SK-N-MC (cell line): ENCODE data around the gene ZNHIT6.

Experiments
- DNase-seq: peaks from one replicate; pipeline ENCODE4 v3.0.0-alpha.2; 2011; ENCODE audit warnings: low read depth, low spot score
- H3K27ac ChIP-seq: fragments of 200-600 bp; sonication (generic); 2 replicates; pipeline ENCODE4 v1.5.1; 2016; ENCODE audit warnings: mixed run types
- H3K36me3 ChIP-seq: fragments of 200-600 bp; sonication (generic); 2 replicates; pipeline ENCODE4 v1.6.1; 2017; ENCODE audit warnings: antibody characterized with exemption, low read length, mixed read lengths; ENCODE audit not compliant: insufficient read depth
- H3K4me3 ChIP-seq: fragments of 200-600 bp; sonication (generic); 2 replicates; pipeline ENCODE4 v1.5.1; 2016
- H3K9ac ChIP-seq: fragments of 200-600 bp; sonication (generic); 2 replicates; pipeline ENCODE4 v1.8.0; 2017; ENCODE audit warnings: mixed run types, mixed read lengths; ENCODE audit not compliant: insufficient read length
- H3K9me3 ChIP-seq: fragments of 200-600 bp; sonication (generic); 2 replicates; pipeline ENCODE4 v1.6.1; 2017; ENCODE audit warnings: low read depth, mild to moderate bottlenecking, antibody characterized with exemption, low read length, moderate library complexity, mixed read lengths
- EZH2 ChIP-seq: fragments of 200-600 bp; sonication (generic); IDR thresholded peaks from one replicate; pipeline ENCODE4 v1.6.1; 2017; ENCODE audit warnings: antibody characterized with exemption
- FOXP2 ChIP-seq: optimal IDR thresholded peaks from 2 replicates; pipeline ENCODE3; 2011; ENCODE audit warnings: mild to moderate bottlenecking, moderate library complexity; ENCODE audit not compliant: insufficient read depth; ENCODE audit errors: extremely low read length, control extremely low read depth
- POLR2AphosphoS5 ChIP-seq: IDR thresholded peaks from 2 replicates; pipeline ENCODE4 v1.6.1; 2012; ENCODE audit warnings: mild to moderate bottlenecking, low read depth, low read length, borderline replicate concordance

The ZNHIT6 gene

DNA sequence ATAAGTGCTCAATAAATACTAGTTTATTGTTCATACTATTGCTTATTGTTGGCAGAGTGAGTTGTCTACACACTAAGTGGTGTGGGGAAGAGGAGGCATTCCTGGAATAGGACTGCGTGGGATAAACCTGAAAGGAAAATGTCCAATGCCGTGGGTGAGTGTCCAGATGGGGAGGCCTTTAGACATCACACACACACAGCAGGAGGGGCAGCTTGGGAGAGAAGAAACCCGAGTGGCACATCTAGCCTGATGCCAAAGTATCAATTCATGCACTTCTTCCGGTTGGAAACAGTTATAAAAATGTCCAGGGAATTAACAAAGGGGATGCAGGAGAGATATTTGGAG is 100.3 kb downstream of the ZNHIT6 start:
- H3K27ac ChIP-seq, result 0 out of 2 replicates have a peak overlapping the region, but pooled peaks have one; percentile 34
- TF ChIP-seq EZH2, result no peak
- no peak for TF ChIP-seq FOXP2
- TF ChIP-seq POLR2AphosphoS5, result no peak
- no peaks in the 10 kb centered on the region for H3K36me3 ChIP-seq
- DNase-seq, result no peak
- no peak overlapping the region for H3K9ac ChIP-seq
- H3K9me3 ChIP-seq, result no peaks in the 10 kb centered on the region
- no peak overlapping the region for H3K4me3 ChIP-seq

DNA sequence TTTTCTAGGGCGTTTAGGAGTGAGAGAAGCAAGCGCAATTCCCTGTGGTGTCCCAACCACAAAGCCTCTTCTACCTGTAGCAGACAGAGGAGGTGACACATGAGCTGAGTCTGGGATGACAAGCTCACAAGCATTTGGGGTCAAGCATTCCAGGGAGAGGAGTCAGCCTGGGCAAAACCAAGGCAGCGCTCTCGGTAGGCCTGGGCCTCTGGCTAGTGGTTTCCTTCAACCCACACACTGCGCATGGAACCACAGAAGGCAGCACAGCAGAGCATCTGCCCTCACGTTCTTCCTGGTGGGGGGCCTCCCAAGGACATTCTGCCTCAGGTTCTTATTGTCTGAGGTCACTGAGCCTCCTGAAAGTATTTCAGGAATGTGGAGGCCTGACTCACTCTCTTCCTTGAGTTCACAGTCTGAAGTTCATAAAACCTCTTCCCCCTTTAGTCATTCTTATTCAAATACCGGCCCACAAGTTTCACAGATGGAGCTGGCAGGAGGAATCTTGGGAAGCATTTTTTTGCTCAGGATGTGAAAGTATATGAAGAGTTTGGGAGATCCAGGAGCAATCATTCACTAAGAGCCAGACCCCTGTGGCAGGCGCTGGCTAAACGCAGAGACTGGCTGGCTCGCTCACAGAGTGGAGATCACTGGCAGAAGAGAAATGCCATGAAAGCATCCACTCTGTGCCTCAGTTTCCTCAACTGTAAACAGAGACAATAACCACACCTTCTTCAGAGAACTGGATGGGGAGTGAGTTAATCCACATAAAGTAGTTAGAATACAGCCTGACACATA is 100.9 kb downstream of the ZNHIT6 start:
- no peak for DNase-seq
- H3K27ac ChIP-seq, result peak overlapping the region; percentile 34; the same call in 1 of the 2 replicates
- H3K36me3 ChIP-seq, result no peaks in the 10 kb centered on the region
- H3K4me3 ChIP-seq, result no peak overlapping the region
- no peaks in the 10 kb centered on the region for H3K9me3 ChIP-seq
- TF ChIP-seq FOXP2 (no peak), EZH2 (no peak), POLR2AphosphoS5 (no peak)
- no peak overlapping the region for H3K9ac ChIP-seq

DNA sequence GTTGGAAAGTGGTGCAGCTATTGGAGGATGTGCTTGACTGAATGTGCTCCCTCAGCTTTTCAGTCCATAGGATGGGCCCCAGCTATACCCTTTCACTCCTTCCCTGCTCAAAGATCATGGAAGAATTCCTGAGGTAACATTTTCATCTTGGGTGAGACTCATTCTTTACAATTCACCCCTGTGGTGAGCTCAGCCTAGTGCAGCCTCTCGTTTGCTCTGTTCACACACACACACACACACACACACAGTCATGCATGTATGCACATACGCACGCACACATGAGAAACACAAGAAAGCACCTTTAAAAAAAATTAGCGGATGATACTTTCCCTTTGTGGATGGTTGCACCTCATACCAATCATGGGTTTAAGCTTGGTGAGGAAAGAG is 101.8 kb downstream of the ZNHIT6 start:
- H3K36me3 ChIP-seq, result no peaks in the 10 kb centered on the region
- no peak overlapping the region for H3K4me3 ChIP-seq
- H3K9me3 ChIP-seq, result no peaks in the 10 kb centered on the region
- DNase-seq, result no peak
- TF ChIP-seq EZH2, result no peak
- TF ChIP-seq POLR2AphosphoS5, result no peak
- TF ChIP-seq FOXP2, result no peak
- no peak overlapping the region for H3K27ac ChIP-seq
- no peak overlapping the region for H3K9ac ChIP-seq

DNA sequence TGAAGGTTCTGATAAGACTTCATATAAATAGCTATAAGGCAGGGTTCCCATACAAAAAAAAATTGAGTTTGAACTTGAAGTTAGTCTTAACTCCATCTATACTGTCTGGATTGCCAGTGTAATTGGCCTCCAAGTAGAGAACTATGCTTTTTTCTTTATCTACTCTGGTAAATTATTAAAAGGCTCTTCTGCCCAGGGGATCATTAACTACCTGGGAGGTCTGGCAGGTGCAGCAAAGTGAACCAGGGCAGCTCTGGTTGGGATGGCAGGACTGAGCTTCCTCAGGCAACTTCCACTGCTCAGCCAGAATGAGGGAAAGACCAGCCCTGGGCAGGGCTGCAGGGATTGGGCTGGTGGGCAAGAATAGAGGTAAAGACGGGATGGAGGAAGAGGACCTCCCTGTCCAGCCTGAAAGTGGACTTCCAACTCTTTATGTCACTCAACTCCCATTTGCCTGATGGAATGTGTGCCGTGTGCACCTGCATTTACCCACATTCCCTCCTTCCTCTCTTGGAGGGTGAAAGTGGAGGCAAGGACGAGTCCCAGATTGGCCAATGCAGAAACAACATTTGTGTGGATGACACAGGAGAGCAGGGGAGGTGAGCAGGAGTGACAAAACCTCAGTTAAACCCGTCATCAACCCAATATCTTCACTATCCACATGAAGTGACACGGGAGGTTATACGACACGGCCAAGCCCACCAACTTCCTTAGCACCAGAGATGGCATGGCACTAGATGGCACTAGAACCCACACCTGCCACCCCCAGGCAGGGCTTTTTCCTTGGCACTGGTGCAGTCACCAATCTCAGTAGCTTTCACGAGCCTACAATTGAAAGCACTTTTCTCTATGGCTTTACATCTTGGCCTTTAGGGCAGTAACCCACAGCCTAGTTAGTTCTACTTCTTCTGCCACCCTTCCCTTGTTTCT is 102.5 kb downstream of the ZNHIT6 start:
- Histone ChIP-seq H3K9ac (no peak overlapping the region), H3K27ac (no peak overlapping the region)

DNA sequence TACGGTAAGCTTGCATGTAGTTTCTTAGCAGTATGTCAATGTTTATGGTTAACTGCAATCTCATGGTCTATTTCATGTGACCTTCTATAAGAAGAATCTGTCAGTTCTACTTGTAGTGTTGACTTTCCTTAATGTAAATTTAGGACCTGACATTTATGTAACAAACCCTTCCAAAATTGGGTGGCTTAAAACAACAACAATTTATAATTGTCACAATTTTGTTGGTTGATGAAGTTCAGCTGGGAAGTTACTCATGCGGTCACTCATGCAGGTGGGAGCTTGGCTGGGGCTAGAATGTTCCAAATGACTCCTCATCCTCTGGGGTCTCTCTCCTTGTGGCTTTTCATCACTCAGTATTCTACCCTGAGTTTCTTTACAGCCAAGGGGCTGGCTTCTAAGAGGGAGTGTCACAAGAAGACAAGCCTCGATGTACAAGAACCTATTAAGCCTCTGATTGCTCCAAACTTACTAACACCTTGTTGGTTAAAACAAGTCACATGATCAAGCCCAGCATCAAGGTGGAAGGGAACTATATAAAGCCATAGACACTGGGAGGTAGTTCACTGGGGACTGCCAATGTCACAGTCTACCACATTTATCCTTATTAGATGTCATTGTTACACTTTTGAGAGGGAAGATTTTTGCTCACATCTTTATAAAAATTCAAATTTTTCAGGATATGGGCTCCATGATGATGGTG is 103.8 kb downstream of the ZNHIT6 start:
- no peak for TF ChIP-seq POLR2AphosphoS5
- TF ChIP-seq EZH2, result no peak
- TF ChIP-seq FOXP2, result no peak
- Histone ChIP-seq H3K9ac (no peak overlapping the region), H3K27ac (no peak overlapping the region), H3K4me3 (no peak overlapping the region), H3K9me3 (no peaks in the 10 kb centered on the region), H3K36me3 (no peaks in the 10 kb centered on the region)
- DNase-seq, result no peak

More for the DNA sequence above, 102.5 kb downstream of the ZNHIT6 start:
- no peaks in the 10 kb centered on the region for H3K9me3 ChIP-seq
- no peaks in the 10 kb centered on the region for H3K36me3 ChIP-seq
- H3K4me3 ChIP-seq, result no peak overlapping the region
- DNase-seq, result no peak
- TF ChIP-seq EZH2 (no peak), FOXP2 (no peak), POLR2AphosphoS5 (no peak)

DNA sequence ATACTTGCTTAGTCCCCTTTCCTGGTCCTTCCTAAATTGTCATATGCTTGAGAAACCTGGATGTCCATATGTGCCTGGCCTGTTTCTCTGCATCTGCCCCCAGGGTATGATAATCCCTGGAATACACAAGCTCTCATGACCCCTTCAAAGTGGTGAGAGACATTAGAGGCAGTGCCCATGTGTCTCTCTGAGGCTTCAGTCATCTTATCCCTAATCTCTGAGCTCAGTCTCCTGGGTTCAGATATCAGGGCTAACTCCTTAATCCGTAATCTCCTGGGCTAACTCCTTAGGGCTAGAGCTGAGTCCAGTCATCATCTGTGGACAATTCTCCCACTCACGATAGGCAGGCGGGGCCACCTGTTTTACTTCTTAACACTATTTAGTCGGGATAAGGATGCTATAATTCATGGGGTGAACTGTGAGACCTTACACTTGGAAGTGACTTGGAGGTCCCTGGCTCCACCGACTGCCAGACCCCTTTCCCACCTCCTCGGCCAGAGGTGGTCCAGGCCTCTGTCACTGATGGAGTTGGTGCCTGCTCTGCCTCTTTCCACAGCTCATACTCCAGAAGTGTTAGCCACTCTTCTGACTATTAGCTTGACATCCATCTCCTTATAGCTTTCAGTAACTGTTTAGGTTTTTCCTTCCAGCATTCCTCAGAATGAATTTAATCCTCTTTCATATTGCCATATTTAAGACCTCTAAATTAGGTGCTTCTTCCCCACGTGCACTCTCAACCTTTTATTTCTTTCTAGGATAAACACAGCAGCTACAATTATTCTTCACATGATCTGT is 105.0 kb downstream of the ZNHIT6 start:
- no peak for DNase-seq
- H3K27ac ChIP-seq, result no peak overlapping the region
- H3K36me3 ChIP-seq, result no peaks in the 10 kb centered on the region
- no peaks in the 10 kb centered on the region for H3K9me3 ChIP-seq
- H3K9ac ChIP-seq, result no peak overlapping the region
- H3K4me3 ChIP-seq, result no peak overlapping the region
- TF ChIP-seq FOXP2 (no peak), EZH2 (no peak), POLR2AphosphoS5 (no peak)

DNA sequence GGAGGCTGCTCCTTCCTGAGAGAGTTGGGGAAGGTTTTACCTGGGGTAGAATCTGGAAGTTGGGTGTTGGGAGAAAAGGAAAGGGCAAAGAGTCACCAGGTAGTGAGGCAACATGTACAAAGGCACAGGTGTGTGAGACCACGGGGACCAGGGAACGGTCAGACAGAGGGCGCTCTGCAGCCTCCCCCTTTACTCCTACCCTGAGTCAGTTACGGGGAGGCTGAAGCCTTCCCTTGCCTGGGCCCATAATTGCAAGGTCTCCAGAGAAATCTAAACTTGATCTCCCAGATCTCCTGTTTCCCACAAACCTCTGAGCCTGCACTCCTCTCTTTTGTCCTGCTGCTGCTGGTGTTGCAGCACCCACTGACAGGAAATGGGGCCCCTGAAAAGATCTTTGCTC is 105.7 kb downstream of the ZNHIT6 start:
- Histone ChIP-seq H3K4me3 (no peak overlapping the region), H3K9me3 (no peaks in the 10 kb centered on the region), H3K9ac (no peak overlapping the region), H3K27ac (no peak overlapping the region), H3K36me3 (no peaks in the 10 kb centered on the region)
- no peak for DNase-seq
- TF ChIP-seq EZH2 (no peak), FOXP2 (no peak), POLR2AphosphoS5 (no peak)

DNA sequence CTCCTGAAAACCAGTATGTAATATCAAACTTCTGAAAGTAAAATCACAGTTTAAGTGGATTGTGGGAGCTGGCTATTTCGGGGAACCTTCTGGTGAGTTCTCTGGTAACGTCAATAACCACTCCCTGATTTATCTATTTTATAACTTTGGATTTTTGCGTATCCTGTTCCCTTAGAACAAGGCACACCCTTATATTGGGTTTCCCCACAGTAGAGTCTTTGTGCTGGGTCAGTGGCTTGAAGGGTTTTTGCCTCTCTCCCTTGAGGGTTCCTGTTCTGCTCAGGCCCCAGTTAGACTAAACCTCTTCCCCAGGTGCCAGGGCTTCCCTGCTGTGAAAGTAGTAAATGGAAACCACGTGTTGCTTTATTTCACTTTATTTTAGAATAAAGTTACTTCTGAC is 106.3 kb downstream of the ZNHIT6 start:
- H3K27ac ChIP-seq, result no peak overlapping the region
- no peak for DNase-seq

More for the DNA sequence above, 106.3 kb downstream of the ZNHIT6 start:
- no peak overlapping the region for H3K9ac ChIP-seq
- no peak overlapping the region for H3K4me3 ChIP-seq
- H3K36me3 ChIP-seq, result no peaks in the 10 kb centered on the region
- TF ChIP-seq EZH2 (no peak), POLR2AphosphoS5 (no peak), FOXP2 (no peak)
- H3K9me3 ChIP-seq, result no peaks in the 10 kb centered on the region
